HepG2 (cell line): ENCODE results near the gene PYURF.

Experiments used
- CTCF ChIP-seq: sonication (generic); formaldehyde crosslinking; IDR thresholded peaks from 2 replicates; pipeline ENCODE4 v1.5.0; 2020; ENCODE audit warnings: mild to moderate bottlenecking, missing genetic modification reagents, moderate library complexity
- MLX ChIP-seq: IDR thresholded peaks from 2 replicates; pipeline ENCODE4 v1.6.1; 2016
- POGK ChIP-seq: sonication (generic); formaldehyde crosslinking; conservative IDR thresholded peaks from 2 replicates; pipeline ENCODE4 v1.8.0; 2022; ENCODE audit warnings: mild to moderate bottlenecking, moderate library complexity, missing genetic modification reagents
- ZBTB4 ChIP-seq: sonication (generic); formaldehyde crosslinking; IDR thresholded peaks from 2 replicates; pipeline ENCODE4 v1.4.0; 2020; ENCODE audit warnings: missing genetic modification reagents, mild to moderate bottlenecking, borderline replicate concordance
- ZNF317 ChIP-seq: sonication (generic); formaldehyde crosslinking; IDR thresholded peaks from 2 replicates; pipeline ENCODE4 v1.5.0; 2020; ENCODE audit warnings: mild to moderate bottlenecking, missing genetic modification reagents
- ZNF589 ChIP-seq: sonication (generic); formaldehyde crosslinking; conservative IDR thresholded peaks from 2 replicates; pipeline ENCODE4 v1.8.0; 2022; ENCODE audit warnings: mild to moderate bottlenecking, moderate library complexity, missing genetic modification reagents
- ZNF616 ChIP-seq: sonication (generic); formaldehyde crosslinking; IDR thresholded peaks from 2 replicates; pipeline ENCODE4 v1.5.0; 2020; ENCODE audit warnings: low read depth, mild to moderate bottlenecking, missing genetic modification reagents
- TF ChIP-seq, protein P1 (sequence below): sonication (generic); formaldehyde crosslinking; IDR thresholded peaks from 2 replicates; pipeline ENCODE4 v1.4.0; 2020; ENCODE audit warnings: missing genetic modification reagents
- TF ChIP-seq, protein P2 (sequence below): sonication (generic); formaldehyde crosslinking; IDR thresholded peaks from 2 replicates; pipeline ENCODE4 v1.8.0; 2022; ENCODE audit warnings: mild to moderate bottlenecking, missing genetic modification reagents

DNA sequence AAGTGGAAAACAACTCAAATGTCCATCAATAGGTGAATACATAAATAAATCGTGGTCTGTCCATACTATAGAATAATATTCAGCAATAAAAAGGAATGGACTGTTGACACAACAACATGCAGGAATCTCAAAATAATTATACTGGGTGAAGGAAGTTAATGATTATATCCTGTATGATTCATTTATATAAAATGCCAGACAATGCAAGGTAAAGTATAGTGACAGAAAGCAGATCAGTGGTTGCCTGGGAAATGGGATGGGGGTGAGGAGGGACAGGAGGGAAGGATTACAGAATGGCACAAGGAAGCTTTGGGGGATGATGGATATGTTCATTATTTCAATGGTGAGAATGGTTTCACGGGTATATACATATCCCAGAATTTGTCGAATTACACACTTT is 12.3 kb downstream of the PYURF start:
- TF ChIP-seq ZNF616 (CRISPR knock-in tag) (no peak), CTCF (CRISPR knock-in tag) (no peak), POGK (no peak), ZNF589 (no peak), ZBTB4 (CRISPR knock-in tag) (no peak), MLX (CRISPR knock-in tag) (no peak), ZNF317 (CRISPR knock-in tag) (no peak)
- TF ChIP-seq, protein P1, sequence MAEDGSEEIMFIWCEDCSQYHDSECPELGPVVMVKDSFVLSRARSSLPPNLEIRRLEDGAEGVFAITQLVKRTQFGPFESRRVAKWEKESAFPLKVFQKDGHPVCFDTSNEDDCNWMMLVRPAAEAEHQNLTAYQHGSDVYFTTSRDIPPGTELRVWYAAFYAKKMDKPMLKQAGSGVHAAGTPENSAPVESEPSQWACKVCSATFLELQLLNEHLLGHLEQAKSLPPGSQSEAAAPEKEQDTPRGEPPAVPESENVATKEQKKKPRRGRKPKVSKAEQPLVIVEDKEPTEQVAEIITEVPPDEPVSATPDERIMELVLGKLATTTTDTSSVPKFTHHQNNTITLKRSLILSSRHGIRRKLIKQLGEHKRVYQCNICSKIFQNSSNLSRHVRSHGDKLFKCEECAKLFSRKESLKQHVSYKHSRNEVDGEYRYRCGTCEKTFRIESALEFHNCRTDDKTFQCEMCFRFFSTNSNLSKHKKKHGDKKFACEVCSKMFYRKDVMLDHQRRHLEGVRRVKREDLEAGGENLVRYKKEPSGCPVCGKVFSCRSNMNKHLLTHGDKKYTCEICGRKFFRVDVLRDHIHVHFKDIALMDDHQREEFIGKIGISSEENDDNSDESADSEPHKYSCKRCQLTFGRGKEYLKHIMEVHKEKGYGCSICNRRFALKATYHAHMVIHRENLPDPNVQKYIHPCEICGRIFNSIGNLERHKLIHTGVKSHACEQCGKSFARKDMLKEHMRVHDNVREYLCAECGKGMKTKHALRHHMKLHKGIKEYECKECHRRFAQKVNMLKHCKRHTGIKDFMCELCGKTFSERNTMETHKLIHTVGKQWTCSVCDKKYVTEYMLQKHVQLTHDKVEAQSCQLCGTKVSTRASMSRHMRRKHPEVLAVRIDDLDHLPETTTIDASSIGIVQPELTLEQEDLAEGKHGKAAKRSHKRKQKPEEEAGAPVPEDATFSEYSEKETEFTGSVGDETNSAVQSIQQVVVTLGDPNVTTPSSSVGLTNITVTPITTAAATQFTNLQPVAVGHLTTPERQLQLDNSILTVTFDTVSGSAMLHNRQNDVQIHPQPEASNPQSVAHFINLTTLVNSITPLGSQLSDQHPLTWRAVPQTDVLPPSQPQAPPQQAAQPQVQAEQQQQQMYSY (CRISPR knock-in tag): no peak
- TF ChIP-seq, protein P2, sequence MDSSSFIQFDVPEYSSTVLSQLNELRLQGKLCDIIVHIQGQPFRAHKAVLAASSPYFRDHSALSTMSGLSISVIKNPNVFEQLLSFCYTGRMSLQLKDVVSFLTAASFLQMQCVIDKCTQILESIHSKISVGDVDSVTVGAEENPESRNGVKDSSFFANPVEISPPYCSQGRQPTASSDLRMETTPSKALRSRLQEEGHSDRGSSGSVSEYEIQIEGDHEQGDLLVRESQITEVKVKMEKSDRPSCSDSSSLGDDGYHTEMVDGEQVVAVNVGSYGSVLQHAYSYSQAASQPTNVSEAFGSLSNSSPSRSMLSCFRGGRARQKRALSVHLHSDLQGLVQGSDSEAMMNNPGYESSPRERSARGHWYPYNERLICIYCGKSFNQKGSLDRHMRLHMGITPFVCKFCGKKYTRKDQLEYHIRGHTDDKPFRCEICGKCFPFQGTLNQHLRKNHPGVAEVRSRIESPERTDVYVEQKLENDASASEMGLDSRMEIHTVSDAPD (CRISPR knock-in tag): no peak
